H4 (cell line): ENCODE data around the gene CYTH3. TPM values are rescaled to one million over a fixed set of nuclear protein-coding genes. Genes with fewer than 3 reads are reported as not detected.

ENCODE experiments used
- total RNA-seq: library from RNA; depleted of rRNA; stranded (reverse); fragments of >200 nt; shearing (Covaris generic); gene quantifications from 2 replicates; pipeline ENCODE4 v1.2.3, GENCODE V29; 2014; rRNA removed

Gene CYTH3
- total RNA-seq, 1 experiment from 2014 or later: 9.8 TPM

Other genes starting within 250 kb of the CYTH3 start
- gene ANKRD61, start 241.2 kb downstream of the CYTH3 start, total RNA-seq: 1.3 TPM in 1 of 2 replicates, not detected in the other
- 279 and 301 TPM in 2 replicates for gene EIF2AK1, start 213.4 kb downstream of the CYTH3 start, total RNA-seq
- 11.9 and 14.4 TPM in 2 replicates for gene USP42, start 167.7 kb downstream of the CYTH3 start, total RNA-seq
- 52.1 and 58.0 TPM in 2 replicates for gene FAM220A, start 76.3 kb upstream of the CYTH3 start, total RNA-seq
- 136 and 203 TPM in 2 replicates for gene RAC1, start 101.9 kb upstream of the CYTH3 start, total RNA-seq
- gene DAGLB, start 175.3 kb upstream of the CYTH3 start, total RNA-seq: 16.2 and 29.2 TPM in 2 replicates
- 458 and 494 TPM in 2 replicates for gene KDELR2, start 211.5 kb upstream of the CYTH3 start, total RNA-seq